HG03342 (cell line): ENCODE measurements around the gene YPEL5.

Experiments used
- ATAC-seq: cut with Tn5 transposase; IDR thresholded peaks from one replicate; pipeline ENCODE4 v1.9.1; 2021; ENCODE audit warnings: mild to moderate bottlenecking, moderate library complexity; ENCODE audit not compliant: unreplicated experiment

Gene YPEL5

DNA sequence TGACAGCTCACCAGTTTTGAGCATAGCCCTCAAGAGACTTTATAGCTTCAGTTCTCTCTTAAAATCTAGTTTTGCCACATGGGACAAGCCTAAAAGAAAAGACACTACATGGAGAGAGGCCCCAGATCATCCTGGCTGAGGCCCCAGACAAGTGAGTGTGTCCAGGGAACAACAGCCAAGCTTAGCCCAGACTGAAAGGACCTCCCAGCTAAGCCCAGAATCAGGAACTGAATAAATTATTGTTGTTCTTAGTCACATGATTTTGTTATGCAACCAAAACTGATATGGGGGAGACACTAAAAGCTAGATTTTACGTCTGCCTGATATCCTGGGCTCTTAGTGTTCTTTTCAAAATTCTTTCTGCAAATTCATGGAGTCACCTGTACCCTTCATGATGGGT is 55.2 kb downstream of the YPEL5 start:
- no peak for ATAC-seq

DNA sequence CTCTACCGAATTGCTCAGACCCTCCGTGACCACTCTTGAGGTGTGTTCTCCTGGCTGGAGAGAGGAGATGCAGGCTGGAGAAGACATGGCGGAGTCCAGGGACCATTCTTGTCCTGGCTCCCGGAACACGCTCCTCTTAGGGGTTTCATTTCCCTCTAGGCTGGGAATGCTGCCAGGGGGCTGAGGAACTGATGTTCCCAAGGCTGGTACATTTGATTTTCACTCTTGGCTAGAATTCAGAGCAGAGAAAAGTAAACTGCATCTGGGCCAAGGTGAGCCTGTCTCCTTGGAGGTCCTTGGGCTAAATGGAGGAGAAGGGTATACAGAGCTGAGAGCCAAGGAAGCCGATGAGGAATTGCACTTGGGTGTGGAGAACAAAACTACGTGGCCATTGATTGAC is 56.3 kb downstream of the YPEL5 start:
- no peak for ATAC-seq

DNA sequence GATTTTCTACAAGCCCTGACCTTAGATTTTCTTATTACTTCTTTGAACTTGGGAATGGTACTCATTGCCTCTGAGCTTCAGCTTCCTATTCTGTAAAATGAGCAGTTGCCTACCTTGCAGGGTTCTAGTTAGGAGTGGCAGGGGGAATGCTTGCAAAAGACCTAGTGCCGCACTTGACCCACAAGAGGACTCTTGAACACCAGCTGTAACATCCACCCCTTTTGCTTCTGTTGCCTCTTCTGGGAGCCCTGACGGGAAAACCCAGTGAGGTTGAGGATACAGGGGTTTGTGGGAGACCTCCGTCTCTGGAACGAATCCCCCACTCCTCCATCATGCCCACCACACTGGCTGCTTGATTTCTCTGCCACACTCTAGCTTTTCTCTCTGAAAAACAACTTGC is 57.5 kb downstream of the YPEL5 start:
- no peak for ATAC-seq

DNA sequence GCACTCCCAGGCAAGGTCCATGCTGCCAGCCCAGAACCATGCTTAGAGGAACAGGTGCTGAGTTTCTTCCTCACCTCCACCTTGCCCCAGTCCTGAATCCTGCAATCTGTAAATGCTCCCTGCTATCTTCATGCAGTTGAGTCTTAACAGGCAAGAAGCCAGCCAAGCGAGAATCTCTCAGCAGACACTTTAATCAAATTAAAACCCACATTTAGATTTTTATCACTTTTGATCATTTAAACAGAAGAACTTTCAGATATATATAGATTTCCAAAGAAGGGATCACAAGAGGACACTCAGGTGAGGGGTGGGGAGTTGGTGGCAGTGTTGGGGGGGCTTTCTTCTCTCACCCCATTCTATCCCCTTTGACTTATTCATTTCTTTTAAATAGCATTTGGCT is 58.6 kb downstream of the YPEL5 start:
- no peak for ATAC-seq

DNA sequence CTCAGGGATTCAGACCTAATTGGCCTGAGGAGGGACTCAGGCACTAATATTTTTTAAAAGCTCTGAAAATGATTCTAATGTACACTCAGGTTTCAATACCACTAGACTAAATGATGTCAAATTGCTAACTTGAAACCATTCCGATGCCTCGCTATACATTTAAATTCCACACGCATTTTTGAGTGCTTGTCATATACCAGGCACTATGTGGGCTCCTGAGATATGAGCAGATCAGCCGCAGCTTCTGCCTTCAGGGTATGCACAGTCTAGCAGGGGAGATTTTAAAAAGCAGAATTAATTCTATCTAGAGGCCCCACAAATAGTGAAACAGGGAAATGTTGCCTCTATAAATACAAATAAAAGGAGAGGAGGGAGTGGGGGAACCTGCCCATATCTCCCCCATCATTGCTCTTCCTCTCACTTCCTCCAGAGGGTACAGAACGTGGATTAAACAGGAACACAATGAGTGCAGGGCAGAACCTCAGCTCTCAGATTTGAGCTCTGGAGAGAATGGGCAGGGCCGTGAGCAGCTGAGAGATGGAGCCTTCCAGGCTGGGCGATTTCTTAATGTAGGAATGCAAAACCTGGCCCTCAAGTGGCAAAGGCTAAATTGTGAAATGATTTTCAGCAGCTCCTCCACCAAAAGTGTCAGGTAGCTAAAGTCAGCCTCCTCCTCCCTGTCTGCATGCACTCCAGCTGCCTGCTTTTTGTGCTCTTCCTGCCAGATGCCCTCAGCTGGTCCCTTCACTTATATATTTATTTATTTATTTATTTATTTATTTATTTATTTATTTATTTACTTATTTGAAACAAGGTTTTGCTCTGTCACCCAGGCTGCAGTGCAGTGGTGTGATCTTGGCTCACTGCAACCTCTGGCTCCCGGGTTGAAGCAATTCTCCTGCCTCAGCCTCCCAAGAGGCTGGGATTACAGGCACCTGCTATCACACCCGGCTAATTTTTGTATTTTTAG is 59.9 kb downstream of the YPEL5 start:
- ATAC-seq: no peak

DNA sequence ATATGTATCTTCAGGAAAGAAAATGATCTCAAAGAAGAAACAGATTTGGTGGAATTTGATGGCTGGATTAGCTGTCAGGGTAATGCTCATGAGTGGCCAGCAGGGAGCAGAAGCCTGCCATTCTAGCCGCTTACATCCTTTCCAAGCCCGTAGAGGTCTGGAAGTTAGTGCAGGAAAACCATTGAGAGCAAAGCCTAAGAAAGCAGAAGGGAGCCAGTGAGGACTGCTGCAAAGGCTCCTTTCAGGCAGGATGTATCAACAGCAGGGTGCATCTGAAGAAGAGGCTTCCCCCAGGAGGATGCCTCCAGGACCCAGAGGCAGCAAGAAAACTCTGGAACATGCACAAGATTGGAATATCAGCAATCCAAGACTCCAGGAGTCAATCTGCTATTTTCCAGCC is 61.6 kb downstream of the YPEL5 start:
- no peak for ATAC-seq

DNA sequence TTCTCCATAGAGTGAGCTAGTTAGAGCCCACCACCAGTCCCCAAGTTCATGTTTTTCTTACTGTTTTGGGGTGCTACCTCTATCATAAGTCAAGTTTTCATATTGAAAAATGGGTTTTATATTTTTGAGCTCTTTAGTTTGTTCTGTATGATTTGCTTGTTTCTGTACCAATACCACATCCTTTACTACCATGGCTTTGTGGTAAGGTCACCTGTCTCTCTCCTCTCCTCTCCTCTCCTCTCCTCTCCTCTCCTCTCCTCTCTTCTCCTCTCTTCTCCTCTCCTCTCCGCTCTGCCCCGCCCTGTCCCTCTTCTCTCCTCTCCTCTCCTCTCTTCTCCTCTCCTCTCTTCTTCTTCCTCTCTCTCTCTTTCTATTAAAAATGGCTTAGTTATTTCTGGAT is 62.4 kb downstream of the YPEL5 start:
- ATAC-seq: no peak
